HL-60/S4 treated with retinoic acid at 250 ng/mL for 4 days and 3 days (cell line): ENCODE results near the gene PIEZO2.

Experiments
- in situ Hi-C: fragments of 300-500 bp; cut with MboI; formaldehyde crosslinking; loops from 2 replicates; pipeline ENCODE4 v1.7.0; 2022; ENCODE audit warnings: low sequenced_read_pairs

The PIEZO2 gene

GRCh38 chr18:10901329-10901728 lies 248.0 kb downstream of the PIEZO2 start:
- in situ Hi-C loops, result no loop called here

DNA sequence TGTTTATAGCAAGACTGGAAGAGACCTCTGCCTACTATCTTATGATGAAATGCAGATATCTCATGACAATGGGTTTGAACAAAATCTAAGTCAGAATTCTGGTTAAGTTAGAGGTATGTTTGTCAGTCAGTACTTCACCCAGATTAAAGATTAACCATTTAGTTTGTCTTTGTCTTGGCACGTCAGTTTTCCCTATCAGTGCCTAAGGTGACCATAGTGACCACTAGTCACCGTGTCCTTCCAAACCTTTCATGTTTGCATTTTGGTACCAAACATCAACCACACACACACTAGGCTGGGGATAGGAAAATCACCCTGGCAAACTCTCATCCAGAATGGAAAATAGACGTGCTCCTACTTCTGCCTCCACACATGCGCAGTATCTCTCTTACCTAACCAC lies 248.9 kb downstream of the PIEZO2 start:
- in situ Hi-C loops, result no loop called here

- in situ Hi-C loops, result no loop called here
Observed at GRCh38 chr18:10899481-10899880, 249.9 kb downstream of the PIEZO2 start.

GRCh38 chr18:10898417-10898974 lies 250.9 kb downstream of the PIEZO2 start:
- in situ Hi-C loops, result no loop called here

DNA sequence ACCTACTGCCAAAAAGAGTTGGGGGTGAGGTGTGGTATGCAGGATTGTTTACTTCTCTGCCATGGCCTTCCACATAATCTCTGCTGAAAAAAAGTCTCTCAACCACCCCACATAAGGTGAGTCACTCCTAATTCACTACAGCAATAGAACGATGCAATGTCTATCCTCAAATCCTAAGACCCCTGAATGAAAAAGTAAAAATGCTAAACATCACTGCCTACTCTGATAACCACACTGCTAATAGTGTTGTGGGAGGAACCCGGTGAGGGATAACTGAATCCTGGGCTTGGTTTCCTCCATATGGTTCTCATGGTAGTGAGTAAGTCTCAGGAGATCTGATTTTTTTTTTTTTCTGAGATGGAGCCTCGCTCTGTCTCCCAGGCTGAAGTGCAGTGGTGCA lies 252.5 kb downstream of the PIEZO2 start:
- in situ Hi-C loops, result no loop called here

GRCh38 chr18:10895976-10896375 lies 253.4 kb downstream of the PIEZO2 start:
- in situ Hi-C loops, result no loop called here

DNA sequence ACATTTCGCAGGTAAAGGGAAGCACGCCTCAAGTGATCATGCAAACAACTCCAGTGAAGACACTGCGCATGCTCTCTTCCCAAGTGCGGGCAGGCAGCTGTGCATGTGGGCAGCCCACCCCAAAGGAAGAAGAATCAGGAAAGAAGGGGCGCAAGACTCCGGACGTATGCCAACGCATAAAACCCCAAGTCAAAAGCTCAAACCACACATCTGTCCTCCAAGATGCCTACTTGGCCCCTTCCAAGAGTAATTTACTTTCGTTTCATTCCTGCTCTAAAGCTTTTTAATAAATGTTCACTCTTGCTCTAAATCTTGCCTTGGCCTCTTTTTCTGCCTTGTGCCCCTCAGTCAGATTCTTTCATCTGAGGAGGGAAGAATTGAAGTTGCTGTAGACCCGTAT lies 254.9 kb downstream of the PIEZO2 start:
- in situ Hi-C loops, result no loop called here

DNA sequence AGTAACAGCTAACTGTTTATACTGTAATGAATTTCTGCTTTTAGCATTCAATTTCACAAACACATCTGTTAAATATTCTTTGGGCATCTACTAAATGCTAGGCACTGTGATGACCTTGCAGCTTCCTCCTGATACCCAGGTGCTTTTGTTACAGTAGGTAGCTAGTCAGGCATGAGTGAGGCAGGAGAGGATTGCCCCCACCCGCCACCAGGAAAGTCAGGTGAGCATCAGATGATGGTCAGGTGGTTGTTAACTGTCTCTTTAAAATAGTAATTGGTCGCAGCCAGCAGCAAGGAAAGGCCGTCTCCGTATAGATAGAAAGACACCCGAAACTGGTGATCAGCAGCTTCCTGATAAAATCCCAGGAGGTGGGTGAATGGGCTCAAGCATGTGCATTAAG lies 255.6 kb downstream of the PIEZO2 start:
- in situ Hi-C loops, result no loop called here

- in situ Hi-C loops, result no loop called here
Observed at GRCh38 chr18:10893196-10893595, 256.2 kb downstream of the PIEZO2 start.

GRCh38 chr18:10892786-10893185 lies 256.6 kb downstream of the PIEZO2 start:
- in situ Hi-C loops, result no loop called here

DNA sequence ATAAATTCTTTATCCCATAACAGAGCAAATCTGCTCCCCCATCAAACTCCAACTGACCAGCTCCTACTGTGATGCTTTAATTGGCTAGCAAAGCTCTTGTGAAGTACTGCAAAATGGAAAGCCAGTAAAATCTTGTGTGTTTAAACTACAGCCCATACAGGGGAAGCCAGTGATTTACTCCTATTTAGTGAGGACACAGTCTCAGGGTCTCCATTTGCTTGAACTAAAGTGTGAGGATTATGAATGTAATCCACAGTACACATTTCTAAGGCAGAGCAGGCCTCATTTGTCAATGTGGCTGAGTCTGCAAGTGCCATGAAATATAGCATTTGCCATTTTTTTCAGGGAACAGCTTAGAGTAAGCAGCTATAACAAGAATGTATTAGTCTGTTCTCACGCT lies 259.3 kb downstream of the PIEZO2 start:
- in situ Hi-C loops, result no loop called here

DNA sequence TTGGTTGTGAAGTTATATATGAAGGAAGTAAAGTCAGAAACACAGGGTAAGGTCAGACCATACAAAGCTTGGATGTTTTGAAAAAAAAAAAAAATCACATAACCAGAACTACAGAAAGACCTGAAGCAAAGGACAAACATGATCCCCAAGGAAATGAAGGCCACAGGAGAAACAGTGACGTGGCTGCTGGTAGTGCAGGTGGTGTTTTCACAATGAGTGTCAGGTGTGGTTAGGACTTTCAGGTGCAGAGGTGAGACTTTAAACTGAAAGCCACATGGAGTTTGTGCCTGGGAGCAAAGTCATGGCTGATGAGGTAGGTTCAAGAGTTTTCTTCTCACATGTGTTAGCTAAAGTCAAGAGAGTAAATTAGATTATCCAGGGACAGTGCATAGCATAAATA lies 270.7 kb downstream of the PIEZO2 start:
- in situ Hi-C loops, result no loop called here

GRCh38 chr18:10877987-10878386 lies 271.4 kb downstream of the PIEZO2 start:
- in situ Hi-C loops, result no loop called here

GRCh38 chr18:10875811-10876210 lies 273.6 kb downstream of the PIEZO2 start:
- in situ Hi-C loops, result no loop called here

DNA sequence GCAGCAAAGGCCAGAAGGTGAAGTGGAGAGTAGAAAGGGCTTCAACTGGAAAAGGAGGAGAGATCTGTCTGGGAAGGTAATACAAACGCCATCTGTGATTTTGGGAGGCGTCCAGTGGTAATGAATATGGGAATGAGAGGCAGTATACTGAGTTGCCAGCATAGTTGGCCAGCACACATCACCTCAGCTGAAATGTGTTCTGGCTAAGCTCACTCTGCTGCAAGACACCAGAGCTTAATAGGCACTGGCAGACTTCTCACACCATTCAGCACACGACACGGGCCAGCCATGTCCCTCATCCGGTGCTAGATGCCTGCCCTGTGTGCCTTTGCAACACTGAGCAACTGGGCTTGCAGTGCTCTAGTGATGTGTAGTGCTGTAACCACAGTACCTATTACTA lies 277.1 kb downstream of the PIEZO2 start:
- in situ Hi-C loops, result no loop called here

- in situ Hi-C loops, result no loop called here
Observed at GRCh38 chr18:10864722-10865121, 284.6 kb downstream of the PIEZO2 start.

GRCh38 chr18:10863026-10863425 lies 286.3 kb downstream of the PIEZO2 start:
- in situ Hi-C loops, result no loop called here

DNA sequence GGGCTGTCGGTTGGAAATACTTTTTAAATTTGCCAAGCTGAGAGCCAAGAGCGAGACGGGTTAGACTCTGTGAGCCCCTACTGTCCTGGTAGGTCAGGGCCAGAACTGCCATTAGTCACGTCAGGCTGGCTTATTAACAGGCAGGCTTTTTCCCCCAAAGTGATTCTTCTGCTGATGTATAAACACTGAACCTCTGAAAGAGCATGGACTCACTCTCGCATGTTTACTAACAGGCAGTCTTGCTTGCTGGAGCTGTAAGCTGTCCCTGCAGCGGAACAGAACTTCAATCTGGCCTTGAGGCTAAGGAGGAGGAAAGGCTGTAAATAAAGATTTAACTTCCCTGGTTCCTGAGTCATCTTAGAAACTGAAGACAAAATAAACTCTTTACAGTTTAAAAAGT lies 288.4 kb downstream of the PIEZO2 start:
- in situ Hi-C loops, result no loop called here

DNA sequence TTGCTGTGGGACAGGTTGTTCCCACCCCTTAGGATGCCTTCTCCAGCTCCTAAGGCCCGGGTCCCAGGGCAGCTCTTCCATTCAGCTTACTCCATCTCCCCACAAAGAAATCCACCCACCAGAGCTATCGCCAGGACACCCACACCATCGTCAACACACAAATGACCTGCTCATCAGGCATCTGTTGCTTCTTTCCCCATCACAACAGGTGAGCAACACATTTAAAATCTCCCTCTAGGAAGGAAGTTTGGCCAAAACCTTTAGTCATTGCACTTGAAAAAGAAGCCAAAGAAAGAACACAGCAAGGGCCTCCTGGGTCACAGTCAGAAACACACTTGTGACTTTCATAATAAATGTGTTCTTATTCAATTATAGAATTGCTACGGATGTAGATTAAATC lies 289.0 kb downstream of the PIEZO2 start:
- in situ Hi-C loops, result no loop called here

DNA sequence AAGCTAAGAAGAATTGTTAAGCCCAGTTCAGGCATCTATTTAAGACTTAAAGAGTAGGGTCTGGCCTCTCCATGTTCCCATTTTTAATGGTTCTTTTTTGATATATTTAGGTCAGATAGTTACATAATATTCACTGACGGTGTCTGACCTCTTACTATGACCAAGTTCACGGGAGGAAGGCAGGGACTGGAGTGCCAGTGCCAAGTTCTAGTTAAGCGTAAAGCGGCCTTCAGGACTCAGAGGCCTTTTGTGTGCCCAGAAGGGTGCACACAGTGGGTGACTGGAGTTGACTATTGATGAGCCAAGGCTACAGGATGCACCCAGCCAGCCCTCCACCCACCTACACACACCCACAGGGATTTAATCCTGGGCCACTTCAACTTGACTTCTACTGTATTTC lies 290.9 kb downstream of the PIEZO2 start:
- in situ Hi-C loops, result no loop called here

GRCh38 chr18:10856132-10856531 lies 293.2 kb downstream of the PIEZO2 start:
- in situ Hi-C loops, result no loop called here

DNA sequence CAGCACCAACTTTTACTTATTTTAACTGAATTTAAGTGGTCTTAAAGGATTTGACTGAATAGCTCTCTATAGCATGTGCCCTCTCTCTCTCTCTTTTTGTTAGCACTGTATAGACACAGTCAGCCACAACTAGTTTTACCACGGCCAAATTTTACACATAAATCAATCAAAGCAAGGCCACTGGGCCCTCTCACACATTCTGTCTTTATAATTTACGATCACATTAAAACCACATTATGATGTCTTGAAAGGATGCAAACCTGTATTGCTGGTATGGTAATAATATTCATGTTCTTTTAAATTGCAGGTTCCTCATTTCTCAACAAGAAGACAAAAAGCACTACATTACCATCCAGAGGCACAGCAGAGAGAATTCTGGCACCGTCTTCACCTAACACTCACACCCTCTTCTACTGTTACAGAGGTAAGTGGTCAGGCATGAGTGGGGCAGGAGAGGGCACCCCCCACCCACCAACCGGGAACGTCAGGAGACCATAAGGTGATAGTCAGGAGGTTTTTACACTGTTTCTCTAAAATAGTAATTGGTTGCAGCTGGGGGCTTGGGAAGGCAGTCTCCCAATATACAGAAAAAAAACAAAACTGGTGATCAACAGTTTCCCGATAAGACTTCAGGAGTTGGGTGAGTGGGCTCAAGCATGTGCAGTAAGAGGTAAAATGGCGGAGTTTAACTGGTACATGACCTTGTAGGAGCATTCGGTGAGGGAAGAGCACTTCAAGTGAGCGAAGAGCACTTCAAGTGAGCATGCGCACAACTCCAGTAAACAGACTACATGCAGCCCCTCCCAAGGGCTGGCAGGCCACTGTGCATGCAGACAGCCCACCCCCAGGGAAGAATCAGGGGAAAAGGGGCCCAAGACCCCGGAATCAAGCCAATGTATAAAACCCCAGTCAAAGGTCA lies 296.7 kb downstream of the PIEZO2 start:
- in situ Hi-C loops, result no loop called here
